BE2C (cell line): ENCODE measurements around the gene MAP3K19.
"Not testable (repeated sequence)": the region's sequence is repeated elsewhere in the genome, so short reads cannot be mapped to it uniquely, and the experiment has no call there.

Experiments used
- DNase-seq: peaks from one replicate; pipeline ENCODE4 v3.0.0-alpha.2; 2020
- H3K27me3 ChIP-seq: fragments of 250-450 bp; sonication (Bioruptor Pico); 2 replicates; pipeline ENCODE4 v1.5.1; 2020; ENCODE audit warnings: mild to moderate bottlenecking
- H3K36me3 ChIP-seq: fragments of 250-450 bp; sonication (Bioruptor Pico); 2 replicates; pipeline ENCODE4 v1.5.1; 2020; ENCODE audit warnings: mild to moderate bottlenecking
- H3K4me1 ChIP-seq: fragments of 250-450 bp; sonication (Bioruptor Pico); 2 replicates; pipeline ENCODE4 v1.5.1; 2020
- H3K4me3 ChIP-seq: 2 replicates; pipeline ENCODE4 v1.5.1; 2011; ENCODE audit warnings: low read depth, low read length
- H3K9me3 ChIP-seq: fragments of 250-450 bp; sonication (Bioruptor Pico); 2 replicates; pipeline ENCODE4 v1.5.1; 2020
- TF ChIP-seq, protein P1 (sequence below): IDR thresholded peaks from 2 replicates; pipeline ENCODE4 v1.5.1; 2012; ENCODE audit warnings: mild to moderate bottlenecking, low read depth, low read length

MAP3K19 gene

DNA sequence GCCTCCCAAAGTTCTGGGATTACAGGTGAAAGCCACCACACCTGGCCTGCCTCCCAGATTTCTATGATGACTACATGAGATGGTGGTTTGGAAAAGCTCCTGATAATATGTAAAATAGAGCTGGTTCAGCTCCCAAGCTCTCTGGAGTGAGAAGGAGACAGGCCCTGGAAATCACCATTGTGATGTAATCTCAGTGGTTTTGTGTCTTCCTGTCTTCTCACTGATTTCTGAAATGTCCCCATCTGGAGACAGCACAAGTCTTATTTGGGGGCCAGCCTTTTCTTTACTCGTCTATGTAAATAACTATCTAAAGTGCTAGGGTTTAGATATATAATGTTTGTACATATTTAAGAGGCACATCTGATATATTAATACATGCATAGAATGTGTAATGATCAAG lies 64.6 kb downstream of the MAP3K19 start:
- Histone ChIP-seq H3K36me3 (no peaks in the 10 kb centered on the region), H3K27me3 (peaks cover under 1% of the 10 kb centered on the region; the same call in 1 of the 2 replicates), H3K4me1 (no peaks in the 10 kb centered on the region), H3K4me3 (no peak overlapping the region), H3K9me3 (no peaks in the 10 kb centered on the region)
- TF ChIP-seq, protein P1, sequence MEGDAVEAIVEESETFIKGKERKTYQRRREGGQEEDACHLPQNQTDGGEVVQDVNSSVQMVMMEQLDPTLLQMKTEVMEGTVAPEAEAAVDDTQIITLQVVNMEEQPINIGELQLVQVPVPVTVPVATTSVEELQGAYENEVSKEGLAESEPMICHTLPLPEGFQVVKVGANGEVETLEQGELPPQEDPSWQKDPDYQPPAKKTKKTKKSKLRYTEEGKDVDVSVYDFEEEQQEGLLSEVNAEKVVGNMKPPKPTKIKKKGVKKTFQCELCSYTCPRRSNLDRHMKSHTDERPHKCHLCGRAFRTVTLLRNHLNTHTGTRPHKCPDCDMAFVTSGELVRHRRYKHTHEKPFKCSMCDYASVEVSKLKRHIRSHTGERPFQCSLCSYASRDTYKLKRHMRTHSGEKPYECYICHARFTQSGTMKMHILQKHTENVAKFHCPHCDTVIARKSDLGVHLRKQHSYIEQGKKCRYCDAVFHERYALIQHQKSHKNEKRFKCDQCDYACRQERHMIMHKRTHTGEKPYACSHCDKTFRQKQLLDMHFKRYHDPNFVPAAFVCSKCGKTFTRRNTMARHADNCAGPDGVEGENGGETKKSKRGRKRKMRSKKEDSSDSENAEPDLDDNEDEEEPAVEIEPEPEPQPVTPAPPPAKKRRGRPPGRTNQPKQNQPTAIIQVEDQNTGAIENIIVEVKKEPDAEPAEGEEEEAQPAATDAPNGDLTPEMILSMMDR = no peak
- DNase-seq = no peak

GRCh38 chr2:134980639-134981038 lies 66.6 kb downstream of the MAP3K19 start:
- H3K4me3 ChIP-seq = no peak overlapping the region
- H3K27me3 ChIP-seq = no peaks in the 10 kb centered on the region
- no peak for DNase-seq
- H3K4me1 ChIP-seq = no peaks in the 10 kb centered on the region
- no peaks in the 10 kb centered on the region for H3K36me3 ChIP-seq
- no peaks in the 10 kb centered on the region for H3K9me3 ChIP-seq
- TF ChIP-seq, protein P1 = no peak

DNA sequence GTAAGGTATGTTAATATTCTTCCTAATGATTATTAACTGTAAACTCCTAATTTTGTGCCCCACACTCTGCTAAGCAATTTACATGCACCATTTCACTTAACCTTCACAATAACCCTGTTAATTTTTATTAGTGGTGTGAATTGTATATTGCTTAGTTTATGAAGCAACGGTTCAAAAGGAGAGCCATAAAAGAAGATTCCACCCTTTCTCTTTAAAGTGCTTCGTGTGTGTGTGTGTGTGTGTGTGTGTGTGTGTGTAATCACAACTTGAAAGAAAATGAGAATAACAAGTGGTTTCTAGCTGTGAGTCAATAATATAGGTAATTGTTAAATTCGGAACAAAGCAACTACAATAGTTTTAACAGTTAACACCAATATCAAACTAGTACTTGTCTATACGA lies 68.0 kb downstream of the MAP3K19 start:
- TF ChIP-seq, protein P1 = no peak
- no peak for DNase-seq
- no peaks in the 10 kb centered on the region for H3K27me3 ChIP-seq
- no peak overlapping the region for H3K4me3 ChIP-seq
- H3K36me3 ChIP-seq = no peaks in the 10 kb centered on the region
- no peaks in the 10 kb centered on the region for H3K9me3 ChIP-seq
- H3K4me1 ChIP-seq = no peaks in the 10 kb centered on the region

GRCh38 chr2:134977104-134977503 lies 70.1 kb downstream of the MAP3K19 start:
- not testable (repeated sequence) for DNase-seq, H3K9me3 ChIP-seq, H3K27me3 ChIP-seq, H3K4me3 ChIP-seq, H3K4me1 ChIP-seq, H3K36me3 ChIP-seq

GRCh38 chr2:134976074-134976702 lies 71.1 kb downstream of the MAP3K19 start:
- Histone ChIP-seq H3K36me3 (no peaks in the 10 kb centered on the region), H3K4me3 (no peak overlapping the region), H3K9me3 (no peaks in the 10 kb centered on the region), H3K4me1 (no peaks in the 10 kb centered on the region), H3K27me3 (no peaks in the 10 kb centered on the region)
- TF ChIP-seq, protein P1 = no peak
- no peak for DNase-seq

GRCh38 chr2:134975281-134976009 lies 71.8 kb downstream of the MAP3K19 start:
- H3K4me3 ChIP-seq = no peak overlapping the region
- TF ChIP-seq, protein P1 = no peak
- H3K27me3 ChIP-seq = no peaks in the 10 kb centered on the region
- no peaks in the 10 kb centered on the region for H3K4me1 ChIP-seq
- DNase-seq = no peak
- H3K9me3 ChIP-seq = no peaks in the 10 kb centered on the region
- no peaks in the 10 kb centered on the region for H3K36me3 ChIP-seq
